Stimulated activated CD8-positive, alpha-beta memory T cell treated with anti-CD3 and anti-CD28 coated beads, Interleukin-15, amount 100 ng/mL, for 48 hours (primary cell): Measurements from ENCODE around the gene OSMR.

Experiments used
- DNase-seq, 2 donors: peaks; one replicate each; pipeline ENCODE4 v3.0.0-alpha.2; 2020; ENCODE audit warnings: low read depth in 2 of 2

OSMR gene

DNA sequence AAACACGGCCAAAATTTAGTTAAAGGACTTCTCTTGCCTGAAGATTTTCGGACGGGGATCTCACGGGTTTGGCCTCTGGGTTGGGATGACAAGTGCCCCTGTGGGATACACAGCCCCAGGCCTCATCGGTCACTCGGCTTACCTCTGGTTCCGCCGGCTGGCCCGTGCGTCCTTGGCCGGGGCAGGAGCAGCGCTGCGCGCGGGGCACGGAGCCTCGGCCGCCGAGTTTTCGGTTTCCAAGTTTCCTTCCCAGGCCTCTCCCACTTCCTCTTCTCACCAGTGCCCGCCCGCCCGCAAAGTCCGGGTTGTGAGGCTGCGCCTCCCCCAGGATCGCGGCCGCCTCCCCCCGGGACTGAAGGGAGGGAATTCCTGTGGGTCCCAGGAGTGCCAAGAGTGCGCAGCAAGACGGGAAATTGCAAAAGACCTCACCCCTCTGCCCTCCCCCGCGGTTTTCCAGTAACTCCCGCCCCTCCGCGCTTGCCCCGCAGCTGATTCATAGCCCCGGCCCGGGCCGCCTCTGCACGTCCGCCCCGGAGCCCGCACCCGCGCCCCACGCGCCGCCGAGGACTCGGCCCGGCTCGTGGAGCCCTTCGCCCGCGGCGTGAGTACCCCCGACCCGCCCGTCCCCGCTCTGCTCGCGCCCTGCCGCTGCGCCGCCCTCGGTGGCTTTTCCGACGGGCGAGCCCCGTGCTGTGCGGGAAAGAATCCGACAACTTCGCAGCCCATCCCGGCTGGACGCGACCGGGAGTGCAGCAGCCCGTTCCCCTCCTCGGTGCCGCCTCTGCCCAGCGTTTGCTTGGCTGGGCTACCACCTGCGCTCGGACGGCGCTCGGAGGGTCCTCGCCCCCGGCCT lies at the start of gene OSMR:
TSS of gene OSMR (plus strand) at position 487 of the 853 bp plus-strand sequence. CDS start 23,033 bp downstream, outside the sequence.
- DNase-seq, result no peak

DNA sequence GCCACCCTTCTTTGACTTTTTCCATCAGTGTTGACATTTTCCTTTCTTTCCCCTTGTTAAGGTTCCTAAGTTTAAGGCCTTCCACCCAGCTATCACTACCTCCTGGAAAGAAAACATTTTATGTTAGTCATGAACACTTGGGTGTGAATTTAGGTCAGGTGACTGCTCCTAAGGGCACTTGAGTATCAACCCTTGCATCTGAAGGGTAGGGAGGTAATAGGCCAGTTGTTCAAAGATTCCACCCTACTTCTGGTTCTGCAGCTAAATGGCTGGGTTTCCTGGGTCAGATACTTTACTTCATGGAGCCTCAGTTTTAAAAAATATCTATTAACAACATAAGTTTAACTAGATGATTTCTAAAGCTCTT lies 49.1 kb upstream of the OSMR start:
- DNase-seq, result no peak

DNA sequence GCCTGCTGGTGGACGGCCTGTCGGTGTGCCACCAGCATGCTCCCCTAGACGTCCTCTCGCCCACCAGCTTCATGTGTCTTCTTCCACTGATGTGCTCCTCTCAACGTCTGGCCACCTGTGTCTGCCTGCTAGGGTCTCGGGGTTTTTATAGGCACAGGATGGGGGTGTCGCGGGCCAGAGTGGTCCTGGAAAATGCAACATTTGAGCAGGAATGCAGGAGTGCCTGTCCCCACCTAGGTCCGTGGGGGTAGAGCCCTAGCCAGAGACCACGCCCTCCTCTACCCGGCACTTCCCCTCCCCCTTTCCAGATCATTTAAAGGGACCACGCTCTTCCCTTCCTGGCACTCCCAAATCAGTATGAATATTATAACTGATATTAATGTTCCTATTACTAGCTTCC lies 48.0 kb upstream of the OSMR start:
- DNase-seq, result no peak

DNA sequence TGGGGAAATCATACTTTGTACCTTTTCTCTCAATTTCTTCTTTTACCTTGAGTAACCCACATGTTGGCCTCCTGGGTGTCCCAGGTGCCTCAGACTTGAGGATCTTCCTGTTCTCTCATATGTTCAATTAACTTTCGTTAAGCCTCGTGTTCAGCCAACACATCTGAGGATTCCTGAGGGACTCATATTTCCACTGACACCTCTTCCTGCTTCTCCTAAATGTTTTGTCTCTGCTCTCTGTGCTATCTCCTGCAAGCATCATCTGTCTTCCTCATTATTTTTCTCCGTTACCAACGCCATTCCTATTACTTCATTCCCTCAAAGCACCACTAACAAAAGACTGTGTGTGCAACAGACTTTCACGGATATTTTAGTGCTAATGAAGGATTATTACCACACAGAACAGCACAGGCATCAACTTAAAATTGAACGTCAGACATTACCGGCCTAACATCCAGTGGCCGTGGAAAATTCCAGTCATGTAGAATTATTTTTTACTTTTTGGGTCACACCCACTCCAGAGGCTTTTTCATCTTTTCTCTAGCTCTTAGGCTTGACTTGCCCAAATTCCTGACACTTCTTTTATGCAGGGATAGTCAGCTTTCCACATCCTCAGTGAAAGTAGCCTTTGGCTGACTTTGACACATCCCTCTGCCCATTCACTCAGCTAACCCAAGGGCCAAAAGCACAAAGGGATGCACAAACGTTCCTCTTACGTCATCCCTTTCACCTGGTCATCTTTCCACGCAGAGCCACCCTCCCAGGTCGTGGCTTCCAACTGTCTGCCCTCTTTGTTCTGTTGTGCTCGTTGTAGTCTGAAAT lies 46.0 kb upstream of the OSMR start:
- no peak for DNase-seq

DNA sequence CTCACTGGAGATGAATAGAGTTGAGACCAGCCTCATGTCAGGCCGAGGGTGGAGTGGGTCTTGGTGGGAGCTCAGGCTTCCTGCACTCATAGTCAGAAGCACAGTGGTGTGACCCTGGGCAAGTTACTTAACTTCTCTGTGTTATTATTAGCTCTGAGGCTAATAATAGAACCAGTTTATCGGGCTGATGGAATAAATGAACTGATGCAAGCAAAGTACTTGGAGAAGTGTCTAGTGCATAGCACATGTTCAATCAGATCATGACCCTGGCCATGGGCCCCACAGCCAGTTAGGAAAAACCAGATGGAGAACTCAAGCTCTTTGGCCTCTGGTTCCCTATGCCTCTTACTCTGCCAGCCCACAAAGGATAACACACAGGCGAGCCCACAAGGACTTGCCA lies 45.3 kb upstream of the OSMR start:
- DNase-seq, result no peak

DNA sequence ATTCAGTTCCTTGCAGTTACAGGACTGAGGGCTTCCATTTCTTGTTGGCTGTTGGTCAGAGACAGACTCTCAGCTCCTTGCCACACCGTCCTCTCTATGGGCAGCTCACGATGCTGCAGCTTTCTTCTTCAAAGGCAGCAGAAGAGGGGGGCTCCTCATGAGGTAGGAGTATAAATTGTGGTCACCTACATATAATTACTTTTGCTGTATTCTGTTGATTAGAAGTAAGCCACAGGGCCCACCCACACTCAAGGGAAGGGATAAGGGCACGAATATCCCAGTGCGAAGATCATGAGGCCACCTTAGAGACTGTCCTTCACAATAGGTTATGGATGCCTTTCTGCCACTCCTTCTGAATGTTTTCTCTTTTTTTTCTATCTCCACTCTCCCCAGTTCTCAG lies 43.7 kb upstream of the OSMR start:
- DNase-seq, result no peak

DNA sequence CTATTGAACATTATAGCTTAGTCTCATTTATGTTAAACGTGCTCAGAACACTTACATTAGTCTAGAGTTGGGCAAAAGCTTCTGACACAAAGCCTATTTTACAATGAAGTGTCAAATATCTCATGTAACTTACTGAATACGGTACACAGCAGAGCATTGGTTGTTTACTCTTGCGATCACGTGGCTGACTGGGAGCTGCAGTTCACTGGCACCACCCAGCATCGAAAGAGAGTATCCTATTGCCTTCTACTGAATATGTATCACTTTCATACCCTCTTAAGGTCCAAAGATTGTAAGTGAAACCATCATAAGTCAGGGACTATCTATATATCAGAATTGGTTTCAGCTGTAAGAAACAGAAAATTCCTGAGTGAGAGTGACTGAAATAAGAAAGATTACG lies 42.6 kb upstream of the OSMR start:
- DNase-seq, result no peak

DNA sequence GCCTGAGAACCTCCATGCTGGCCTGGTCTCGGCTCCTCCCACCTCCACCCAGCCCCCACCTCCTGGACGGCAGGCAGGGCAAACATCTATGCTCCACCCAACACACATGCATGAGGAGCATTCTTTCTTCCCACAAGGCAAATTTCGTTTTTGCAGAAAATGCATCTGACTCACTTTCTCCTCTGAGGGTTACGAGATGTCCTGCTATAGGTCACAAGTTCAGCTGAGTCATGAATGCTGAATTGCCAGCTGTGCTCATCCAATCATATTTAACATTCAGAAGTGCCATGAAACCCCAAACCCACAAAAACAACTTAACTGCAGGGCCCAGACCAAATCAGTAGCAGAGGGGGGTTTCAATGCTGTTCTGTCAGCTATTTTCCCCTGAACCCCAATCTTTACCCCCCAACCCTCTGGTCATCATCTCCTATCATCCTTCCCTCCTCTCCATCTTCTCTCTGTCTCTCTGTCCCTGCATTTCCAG lies 39.0 kb upstream of the OSMR start:
- peak in 1 of 2 donors; percentile 8 for DNase-seq

DNA sequence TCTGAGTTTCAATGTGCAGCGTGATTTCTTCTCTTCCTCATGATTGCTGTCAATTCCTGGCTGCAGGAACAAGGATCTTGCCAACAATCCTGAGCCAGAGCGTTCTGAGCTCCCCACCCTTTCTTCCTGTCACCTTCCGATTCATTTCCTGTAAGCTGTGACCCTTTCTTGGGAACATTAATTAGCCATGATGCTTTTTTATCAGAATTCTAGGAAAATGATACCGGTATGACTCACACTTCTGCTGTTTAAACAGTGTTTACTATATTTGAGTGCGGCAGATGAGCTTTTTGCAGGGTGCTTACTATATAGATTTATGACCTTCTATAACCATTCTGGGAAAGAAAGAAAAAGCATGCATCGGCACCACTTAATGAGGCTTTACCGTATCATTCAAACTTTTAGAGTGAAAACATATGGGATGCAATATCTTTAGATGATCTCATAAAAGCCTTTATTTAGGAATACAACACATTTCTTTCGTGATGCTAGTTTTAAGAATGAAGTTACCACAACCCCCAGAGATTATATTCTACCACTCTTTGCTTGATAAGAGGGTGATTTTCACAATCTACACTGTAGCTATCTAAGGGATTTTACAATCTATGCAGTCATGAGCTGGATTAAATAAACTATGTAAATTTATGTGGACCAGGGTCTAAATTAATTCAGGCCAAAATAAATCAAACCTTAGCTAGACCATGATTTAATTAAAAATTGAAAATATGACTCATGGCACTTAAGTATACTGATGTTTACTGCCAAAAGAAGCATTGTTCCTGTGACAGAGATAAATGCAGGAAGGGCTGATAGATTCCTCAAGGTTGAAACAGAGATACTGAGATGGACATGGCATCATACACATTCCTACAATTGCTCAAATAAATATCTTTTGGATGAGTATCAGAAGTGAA lies 38.0 kb upstream of the OSMR start:
- no peak for DNase-seq

DNA sequence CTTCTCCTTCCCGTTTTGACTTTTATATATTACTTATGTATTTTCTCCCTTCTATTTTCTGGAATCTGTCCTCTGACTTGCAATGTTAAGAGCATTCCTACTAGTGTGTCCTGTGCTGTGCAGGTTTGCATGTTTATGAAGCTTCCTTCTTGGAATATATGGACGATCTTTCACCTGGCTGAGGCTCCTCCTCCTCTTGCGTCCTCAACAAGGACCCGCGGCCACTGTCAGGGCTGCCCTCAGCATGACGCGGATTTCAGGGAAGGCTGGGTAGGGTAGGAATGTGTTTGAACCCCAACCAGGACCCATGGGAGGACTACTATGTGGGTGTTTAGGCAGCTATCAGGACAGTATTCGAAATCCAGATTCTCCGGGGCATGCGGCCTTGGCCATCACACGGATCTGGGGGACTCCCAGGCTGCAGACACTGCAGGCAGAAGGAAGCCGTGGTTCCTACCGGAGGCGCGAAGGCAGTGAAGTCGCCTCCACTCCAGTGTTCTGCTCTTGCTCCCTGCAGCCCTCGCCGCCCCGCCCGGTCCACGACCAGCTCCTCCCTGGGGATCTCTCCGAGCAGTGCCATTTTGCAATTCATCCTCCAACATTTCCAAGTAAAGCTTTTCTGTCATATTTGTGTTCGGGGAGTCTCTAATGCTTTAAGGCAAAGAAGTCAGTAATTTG lies 37.0 kb upstream of the OSMR start:
- DNase-seq, result no peak

DNA sequence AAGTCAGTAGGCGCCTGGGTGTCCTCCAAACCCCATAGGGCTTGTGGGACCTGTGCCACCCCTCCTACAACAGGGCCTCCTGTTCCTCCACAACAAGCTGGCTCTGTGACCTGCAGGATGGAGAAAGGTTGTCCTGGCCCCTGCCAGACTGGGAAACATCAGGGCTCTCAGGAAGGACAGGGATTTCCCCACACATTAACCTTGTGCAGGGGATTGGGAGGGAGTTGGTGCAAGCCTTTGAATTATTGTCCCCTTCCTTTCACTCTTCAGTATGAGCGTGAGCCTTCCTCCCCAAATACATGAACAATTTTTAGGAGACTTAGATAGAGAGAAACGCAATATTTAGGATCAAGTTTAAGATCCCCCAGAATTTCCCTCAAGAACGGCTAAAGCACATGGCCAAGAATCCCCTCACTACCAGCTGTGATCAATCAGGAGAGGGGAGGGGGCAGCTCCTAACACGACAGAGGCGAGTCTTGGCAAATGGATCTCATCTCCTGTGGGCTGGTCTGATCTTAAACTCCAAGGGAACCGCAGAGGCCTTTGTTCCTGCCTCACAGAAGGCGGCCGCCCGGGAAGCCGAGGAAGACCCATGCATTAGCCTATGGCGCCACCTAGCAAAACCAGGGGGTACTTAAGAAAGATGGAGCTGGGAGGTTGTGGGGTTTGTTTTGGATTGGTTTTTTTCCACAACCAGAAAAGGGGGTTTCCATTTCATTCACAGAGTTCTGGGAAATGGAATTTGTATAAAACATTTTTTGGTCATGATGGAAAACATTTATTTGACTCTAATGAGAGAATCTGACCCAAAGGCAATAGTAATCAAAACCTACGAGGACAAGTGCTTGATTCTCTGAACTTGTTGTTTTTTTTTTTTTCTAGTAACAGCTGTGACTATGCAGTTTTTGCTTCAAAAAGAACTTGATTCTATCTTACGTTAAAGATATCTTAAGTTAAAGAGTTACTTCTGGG lies 36.1 kb upstream of the OSMR start:
- peak; percentile 5 to 20 for DNase-seq

DNA sequence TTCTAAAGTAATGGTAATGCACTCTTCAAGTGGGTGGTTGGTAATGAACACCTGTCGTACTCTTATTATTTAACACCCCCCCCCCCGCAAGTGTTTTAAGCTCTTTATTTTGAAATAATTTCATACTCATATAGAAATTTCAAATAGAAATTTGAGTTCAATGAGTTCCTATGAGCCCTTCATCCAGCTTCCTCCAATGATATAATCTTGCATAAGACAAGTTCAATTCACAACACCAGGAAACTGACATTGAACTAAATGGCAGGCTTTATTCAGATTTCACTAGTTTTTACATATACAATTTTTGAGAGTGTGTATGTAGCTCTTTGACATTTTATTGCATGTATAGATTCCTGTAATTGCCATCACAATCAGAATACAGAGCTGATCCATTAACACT lies 30.9 kb upstream of the OSMR start:
- DNase-seq, result no peak

DNA sequence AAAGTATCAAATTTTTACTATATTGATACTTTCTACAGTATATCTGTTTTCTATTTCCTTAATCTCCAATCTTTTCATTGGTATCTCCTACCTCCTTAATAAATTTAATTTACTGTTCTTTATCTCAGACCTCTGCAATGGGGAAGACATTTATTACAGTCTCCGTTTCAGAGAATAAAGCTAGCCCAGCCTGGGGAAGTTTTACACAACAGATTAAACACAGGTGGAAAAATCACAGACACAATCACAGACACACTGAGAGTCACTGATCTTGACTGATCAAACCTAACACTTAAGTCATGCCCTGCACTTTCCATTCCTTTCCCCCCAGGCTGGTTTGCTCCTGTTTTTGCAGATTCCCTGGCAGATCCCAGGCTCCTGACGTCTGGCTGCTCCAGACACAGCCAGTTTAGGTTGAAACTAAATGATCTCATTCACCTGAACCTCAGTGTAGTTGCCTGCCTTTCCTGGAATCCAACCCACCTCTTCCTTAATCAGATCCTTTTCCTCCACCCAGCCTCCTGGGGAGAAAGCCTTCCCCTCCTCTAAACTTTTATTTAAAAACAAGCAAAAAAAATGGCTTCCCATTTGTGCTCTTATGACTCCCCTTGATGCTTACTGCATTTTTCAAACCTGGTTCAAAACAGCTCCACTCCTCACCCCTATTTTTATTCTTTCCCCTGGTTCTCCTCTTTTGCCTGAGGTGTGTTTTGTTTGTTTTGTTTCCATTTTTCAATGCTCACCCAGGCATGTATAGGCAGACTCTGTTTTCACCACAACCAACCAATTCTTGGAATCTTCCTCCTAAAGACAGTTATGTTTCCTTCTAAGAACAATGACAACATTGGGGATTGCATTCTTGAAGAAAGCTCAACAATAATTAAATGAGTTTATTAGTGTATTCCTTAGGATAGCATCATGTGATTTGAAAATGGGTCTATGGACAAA lies 29.5 kb upstream of the OSMR start:
- no peak for DNase-seq

DNA sequence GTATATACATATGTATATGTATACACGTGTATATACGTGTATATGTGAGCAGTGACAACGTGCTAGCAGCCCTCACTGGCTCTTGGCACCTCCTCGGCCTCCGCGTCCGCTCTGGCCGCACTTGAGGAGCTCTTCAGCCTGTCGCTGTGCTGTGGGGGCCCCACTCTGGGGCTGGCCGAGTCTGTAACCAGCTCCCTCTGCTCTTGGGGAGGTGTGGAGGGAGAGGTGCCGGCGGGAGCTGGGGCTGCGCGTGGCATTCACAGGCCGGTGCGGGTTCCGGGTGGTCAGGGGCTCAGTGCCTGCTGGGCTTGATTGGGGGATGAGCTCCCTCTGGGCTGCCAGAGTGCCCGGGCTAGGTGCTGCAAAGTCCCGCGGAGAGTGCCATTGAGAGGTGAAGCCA lies 24.1 kb upstream of the OSMR start:
- no peak for DNase-seq

DNA sequence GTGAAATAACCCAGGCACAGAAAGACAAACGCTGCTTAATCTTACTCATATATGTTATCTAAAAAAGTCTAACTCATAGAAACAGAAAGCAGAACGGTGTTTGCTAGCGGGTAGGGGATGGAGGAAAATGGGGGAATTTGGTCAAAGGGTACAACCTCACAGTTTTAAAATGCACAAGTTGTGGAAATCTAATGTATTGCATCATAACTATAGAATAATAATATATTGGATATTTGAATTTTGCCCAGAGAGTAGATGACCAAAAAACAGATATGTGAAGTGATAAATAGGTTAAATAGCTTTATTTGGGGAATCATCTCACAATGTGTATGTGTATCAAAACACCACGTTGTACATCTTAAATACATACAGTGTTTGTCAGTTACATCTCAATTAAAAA lies 22.3 kb upstream of the OSMR start:
- no peak for DNase-seq

DNA sequence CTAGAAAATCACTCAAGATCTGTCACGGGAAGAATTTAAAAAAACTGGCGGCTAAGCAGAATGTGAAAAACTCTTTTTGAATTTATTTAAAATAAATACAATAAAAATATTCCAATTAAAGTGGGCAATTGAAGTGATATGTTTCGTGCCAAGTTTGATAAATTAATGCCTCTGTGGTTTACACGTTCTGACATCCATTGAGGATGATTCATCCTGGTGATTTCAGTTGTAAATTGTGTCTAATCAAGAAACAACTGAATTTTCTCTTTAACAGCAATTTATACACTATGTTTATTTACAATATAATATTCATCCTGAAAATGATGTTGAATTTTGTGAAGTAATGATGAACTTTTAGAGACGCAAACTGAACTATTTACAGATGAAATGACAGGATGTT lies 21.0 kb upstream of the OSMR start:
- DNase-seq, result no peak

DNA sequence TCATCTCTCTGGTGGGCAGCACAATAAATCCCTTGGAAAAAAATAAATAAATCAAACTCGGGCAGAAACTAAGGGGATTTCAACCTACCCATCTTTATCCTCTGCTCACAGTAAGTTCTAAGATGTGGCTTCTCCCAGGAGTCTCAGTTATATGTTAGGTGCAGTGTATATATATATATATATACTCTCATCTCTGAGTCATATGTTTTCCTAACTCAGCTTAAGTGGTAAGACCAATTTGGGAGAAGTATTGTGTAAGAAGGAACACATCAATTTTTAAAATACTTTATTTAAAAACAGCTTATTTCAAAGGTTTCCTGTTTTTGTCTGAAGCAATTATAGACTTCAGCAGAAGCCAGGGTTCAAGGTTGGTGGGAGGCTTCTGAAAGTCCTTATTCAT lies 20.3 kb upstream of the OSMR start:
- no peak for DNase-seq

DNA sequence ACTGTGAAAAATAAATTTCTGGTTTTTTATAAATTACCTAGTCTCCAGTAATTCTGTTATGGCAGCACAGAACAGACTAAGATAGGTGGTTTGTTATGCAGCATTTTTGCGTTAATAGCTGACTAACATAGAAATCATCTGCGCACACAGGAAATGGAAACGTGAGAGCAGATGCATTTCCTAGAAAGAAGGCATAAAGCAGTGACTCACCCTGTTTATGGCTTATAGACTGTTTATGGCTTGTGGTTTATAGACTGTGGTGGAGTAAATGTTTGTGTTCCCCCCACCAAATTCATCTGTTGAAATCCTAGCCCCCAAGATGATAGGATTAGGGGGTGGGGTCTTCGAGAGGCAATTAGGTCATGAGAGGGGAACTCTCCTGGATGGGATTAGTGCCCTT lies 18.3 kb upstream of the OSMR start:
- no peak for DNase-seq

DNA sequence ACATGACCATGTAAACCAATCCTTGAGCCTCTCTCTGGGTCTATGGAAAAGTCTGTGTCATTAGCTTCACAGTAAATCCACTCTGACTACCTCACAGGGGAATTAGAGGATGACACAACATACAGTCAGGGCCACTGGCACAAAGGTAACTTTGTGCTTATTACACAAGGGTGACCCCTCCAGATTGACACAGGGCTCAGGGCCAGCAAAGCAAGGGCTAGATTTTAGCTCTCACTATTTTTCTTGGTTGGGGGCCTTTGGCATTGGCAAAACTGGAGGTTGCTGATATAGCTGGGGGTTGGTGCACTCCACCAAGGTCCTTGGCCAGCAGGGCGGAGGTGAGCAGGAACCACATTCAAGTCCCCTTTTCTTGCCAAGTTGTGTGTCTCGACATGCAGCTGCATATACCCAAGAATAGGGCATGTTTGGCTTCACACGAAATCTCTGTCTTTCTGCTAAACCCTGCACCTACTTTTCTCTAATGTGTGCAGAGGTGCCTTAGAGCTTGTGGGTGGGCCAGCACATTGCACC lies 15.2 kb upstream of the OSMR start:
- no peak for DNase-seq
